T-helper 2 cell treated with Interferon-gamma antibody and Interleukin-4, amounts not matched to agents 5 μg/mL and 100 μg/mL, for 36 hours (primary cell): ENCODE measurements around the gene DSP.

Experiments
- DNase-seq: peaks from one replicate; pipeline ENCODE4 v3.0.0; 2021; ENCODE audit warnings: low spot score
- H3K27ac Mint-ChIP-seq: one replicate; pipeline ENCODE4 v1.8.0; 2021; ENCODE audit warnings: mild to moderate bottlenecking, mixed read lengths
- H3K27me3 Mint-ChIP-seq: one replicate; pipeline ENCODE4 v1.8.0; 2021; ENCODE audit warnings: low read depth, mixed read lengths
- H3K36me3 Mint-ChIP-seq: one replicate; pipeline ENCODE4 v1.8.0; 2021; ENCODE audit warnings: low read depth, mixed read lengths
- H3K4me1 Mint-ChIP-seq: one replicate; pipeline ENCODE4 v1.8.0; 2021; ENCODE audit warnings: low read depth, mixed read lengths
- H3K4me3 Mint-ChIP-seq: one replicate; pipeline ENCODE4 v1.8.0; 2022; ENCODE audit warnings: mild to moderate bottlenecking, moderate library complexity, mixed read lengths
- H3K9me3 Mint-ChIP-seq: one replicate; pipeline ENCODE4 v1.8.0; 2021; ENCODE audit warnings: mixed read lengths

The DSP gene

GRCh38 chr6:7561153-7561964 is 19.9 kb downstream of the DSP start:
- Mint-ChIP-seq H3K9me3 (no peaks in the 10 kb centered on the region), H3K27me3 (peaks cover 46% of the 10 kb centered on the region), H3K4me1 (no peaks in the 10 kb centered on the region)

GRCh38 chr6:7562769-7563168 is 21.3 kb downstream of the DSP start:
- no peak for DNase-seq
- Mint-ChIP-seq H3K4me3 (no peak overlapping the region), H3K27me3 (peaks cover 42% of the 10 kb centered on the region), H3K9me3 (no peaks in the 10 kb centered on the region), H3K36me3 (no peaks in the 10 kb centered on the region), H3K27ac (no peak overlapping the region), H3K4me1 (no peaks in the 10 kb centered on the region)

More at GRCh38 chr6:7561153-7561964, 19.9 kb downstream of the DSP start:
- Mint-ChIP-seq H3K27ac (no peak overlapping the region), H3K36me3 (no peaks in the 10 kb centered on the region), H3K4me3 (no peak overlapping the region)
- no peak for DNase-seq

- H3K36me3 Mint-ChIP-seq, result no peaks in the 10 kb centered on the region
- no peak overlapping the region for H3K4me3 Mint-ChIP-seq
- H3K27me3 Mint-ChIP-seq, result peaks cover 31% of the 10 kb centered on the region
- DNase-seq, result no peak
- no peak overlapping the region for H3K27ac Mint-ChIP-seq
- no peaks in the 10 kb centered on the region for H3K9me3 Mint-ChIP-seq
- no peaks in the 10 kb centered on the region for H3K4me1 Mint-ChIP-seq
These were observed 24.6 kb downstream of the DSP start for GRCh38 chr6:7566107-7566506.

- Mint-ChIP-seq H3K4me3 (no peak overlapping the region), H3K27me3 (peaks cover 27% of the 10 kb centered on the region), H3K4me1 (no peaks in the 10 kb centered on the region), H3K27ac (no peak overlapping the region), H3K36me3 (no peaks in the 10 kb centered on the region), H3K9me3 (no peaks in the 10 kb centered on the region)
- no peak for DNase-seq
These were observed 25.2 kb downstream of the DSP start for GRCh38 chr6:7566617-7567173.

GRCh38 chr6:7568021-7568420 is 26.6 kb downstream of the DSP start:
- Mint-ChIP-seq H3K27me3 (peaks cover 25% of the 10 kb centered on the region), H3K4me3 (no peak overlapping the region), H3K4me1 (no peaks in the 10 kb centered on the region), H3K9me3 (no peaks in the 10 kb centered on the region), H3K36me3 (no peaks in the 10 kb centered on the region), H3K27ac (no peak overlapping the region)
- DNase-seq, result no peak

GRCh38 chr6:7569082-7569481 is 27.6 kb downstream of the DSP start:
- H3K36me3 Mint-ChIP-seq, result no peaks in the 10 kb centered on the region
- no peak overlapping the region for H3K27ac Mint-ChIP-seq
- peaks cover 26% of the 10 kb centered on the region for H3K27me3 Mint-ChIP-seq
- DNase-seq, result no peak
- H3K9me3 Mint-ChIP-seq, result no peaks in the 10 kb centered on the region
- no peaks in the 10 kb centered on the region for H3K4me1 Mint-ChIP-seq
- no peak overlapping the region for H3K4me3 Mint-ChIP-seq

- Mint-ChIP-seq H3K4me3 (no peak overlapping the region), H3K27me3 (peaks cover 33% of the 10 kb centered on the region), H3K9me3 (no peaks in the 10 kb centered on the region), H3K27ac (no peak overlapping the region), H3K4me1 (no peaks in the 10 kb centered on the region), H3K36me3 (no peaks in the 10 kb centered on the region)
- no peak for DNase-seq
These were observed 30.9 kb downstream of the DSP start for GRCh38 chr6:7572213-7572943.

- no peak for DNase-seq
- no peaks in the 10 kb centered on the region for H3K9me3 Mint-ChIP-seq
- no peak overlapping the region for H3K4me3 Mint-ChIP-seq
- H3K27ac Mint-ChIP-seq, result no peak overlapping the region
- peaks cover 44% of the 10 kb centered on the region for H3K27me3 Mint-ChIP-seq
- H3K36me3 Mint-ChIP-seq, result no peaks in the 10 kb centered on the region
- no peaks in the 10 kb centered on the region for H3K4me1 Mint-ChIP-seq
These were observed 33.0 kb downstream of the DSP start for GRCh38 chr6:7574500-7574899.

GRCh38 chr6:7578516-7578915 is 37.0 kb downstream of the DSP start:
- Mint-ChIP-seq H3K27ac (no peak overlapping the region), H3K36me3 (no peaks in the 10 kb centered on the region), H3K9me3 (no peaks in the 10 kb centered on the region), H3K4me1 (no peaks in the 10 kb centered on the region), H3K27me3 (peaks cover 32% of the 10 kb centered on the region), H3K4me3 (no peak overlapping the region)
- no peak for DNase-seq

- no peak overlapping the region for H3K4me3 Mint-ChIP-seq
- no peak overlapping the region for H3K27ac Mint-ChIP-seq
- H3K4me1 Mint-ChIP-seq, result no peaks in the 10 kb centered on the region
- H3K9me3 Mint-ChIP-seq, result no peaks in the 10 kb centered on the region
- H3K36me3 Mint-ChIP-seq, result no peaks in the 10 kb centered on the region
- peaks cover 30% of the 10 kb centered on the region for H3K27me3 Mint-ChIP-seq
- no peak for DNase-seq
These were observed 37.5 kb downstream of the DSP start for GRCh38 chr6:7578931-7579330.

- Mint-ChIP-seq H3K27ac (no peak overlapping the region), H3K4me3 (no peak overlapping the region), H3K36me3 (no peaks in the 10 kb centered on the region), H3K4me1 (no peaks in the 10 kb centered on the region), H3K27me3 (peaks cover 26% of the 10 kb centered on the region), H3K9me3 (no peaks in the 10 kb centered on the region)
- no peak for DNase-seq
These were observed 38.4 kb downstream of the DSP start for GRCh38 chr6:7579851-7580250.

GRCh38 chr6:7580537-7580926 is 39.1 kb downstream of the DSP start:
- Mint-ChIP-seq H3K4me3 (no peak overlapping the region), H3K27ac (no peak overlapping the region), H3K27me3 (peaks cover 23% of the 10 kb centered on the region), H3K4me1 (no peaks in the 10 kb centered on the region), H3K9me3 (no peaks in the 10 kb centered on the region), H3K36me3 (no peaks in the 10 kb centered on the region)
- DNase-seq, result no peak

GRCh38 chr6:7580927-7581618 is 39.6 kb downstream of the DSP start:
- H3K36me3 Mint-ChIP-seq, result no peaks in the 10 kb centered on the region
- no peak overlapping the region for H3K4me3 Mint-ChIP-seq
- DNase-seq, result no peak
- no peaks in the 10 kb centered on the region for H3K9me3 Mint-ChIP-seq
- no peak overlapping the region for H3K27ac Mint-ChIP-seq
- no peaks in the 10 kb centered on the region for H3K4me1 Mint-ChIP-seq
- peaks cover 19% of the 10 kb centered on the region for H3K27me3 Mint-ChIP-seq
